GM19438 (cell line): ENCODE results near the gene NPPC.
"Not testable (repeated sequence)": the region's sequence is repeated elsewhere in the genome, so short reads cannot be mapped to it uniquely, and the experiment has no call there.

Source experiments
- ATAC-seq: cut with Tn5 transposase; IDR thresholded peaks from one replicate; pipeline ENCODE4 v1.9.1; 2021; ENCODE audit warnings: low read depth; ENCODE audit not compliant: unreplicated experiment

The NPPC gene

GRCh38 chr2:231891514-231891905 is 34.7 kb downstream of the NPPC start:
- no peak for ATAC-seq

GRCh38 chr2:231890896-231891513 is 35.2 kb downstream of the NPPC start:
- no peak for ATAC-seq

- ATAC-seq, result no peak
Observed at GRCh38 chr2:231887756-231888155, 38.4 kb downstream of the NPPC start.

- ATAC-seq, result no peak
Observed at GRCh38 chr2:231886071-231886681, 40.0 kb downstream of the NPPC start.

DNA sequence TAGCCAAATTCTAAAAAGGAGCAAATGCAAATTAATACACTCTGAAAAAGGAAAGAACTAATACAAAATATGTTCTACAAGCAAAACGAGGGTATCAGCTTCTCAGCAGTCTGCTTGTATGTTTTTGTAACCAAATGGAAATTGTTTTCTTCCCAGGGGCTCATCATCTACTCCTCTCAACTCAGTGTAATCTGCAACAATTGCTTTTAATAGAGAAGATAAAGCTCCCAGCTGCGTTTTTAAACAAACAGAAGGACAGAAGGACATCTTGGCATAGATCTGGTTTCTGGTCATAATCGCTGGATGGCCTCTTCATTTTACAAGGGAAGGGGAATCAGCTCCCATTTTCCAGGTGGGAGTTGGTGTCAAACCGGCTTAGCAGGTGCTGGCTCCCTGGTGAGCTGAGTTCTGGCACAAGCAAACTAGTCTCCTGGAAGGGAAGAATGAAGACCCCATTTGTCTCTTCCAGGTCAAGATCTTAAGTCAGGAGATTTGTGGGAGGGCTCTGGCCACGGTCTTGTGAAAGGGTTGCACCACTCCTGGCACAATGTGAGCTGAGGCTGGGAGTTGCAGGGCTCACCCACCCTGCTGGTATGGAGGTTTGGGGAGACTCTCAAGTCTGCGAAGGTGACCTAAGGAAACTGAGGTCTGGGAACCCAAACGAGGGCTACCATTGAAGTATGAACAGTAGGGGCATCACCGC is 41.6 kb downstream of the NPPC start:
- ATAC-seq, result no peak

DNA sequence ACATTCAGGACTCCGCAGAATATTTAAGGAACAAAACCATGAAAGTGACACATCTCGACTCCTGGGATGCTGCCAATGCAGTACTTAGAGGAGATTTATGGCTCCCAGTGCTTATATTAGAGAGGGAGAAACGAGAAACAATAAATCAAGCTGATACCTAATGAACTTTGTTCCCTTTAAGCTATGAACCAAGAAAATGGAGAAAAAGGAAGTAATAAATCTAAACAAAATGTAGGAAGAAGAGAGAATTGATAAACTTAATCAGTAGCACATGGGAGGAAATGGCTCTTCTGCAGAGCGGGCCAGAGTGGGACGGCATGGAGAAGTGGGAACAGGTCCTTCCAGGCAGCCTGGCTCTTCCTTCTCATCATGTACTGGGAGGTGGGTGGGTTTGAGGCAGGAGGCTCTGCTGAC is 42.7 kb downstream of the NPPC start:
- no peak for ATAC-seq

- no peak for ATAC-seq
Observed at GRCh38 chr2:231882646-231883045, 43.5 kb downstream of the NPPC start.

DNA sequence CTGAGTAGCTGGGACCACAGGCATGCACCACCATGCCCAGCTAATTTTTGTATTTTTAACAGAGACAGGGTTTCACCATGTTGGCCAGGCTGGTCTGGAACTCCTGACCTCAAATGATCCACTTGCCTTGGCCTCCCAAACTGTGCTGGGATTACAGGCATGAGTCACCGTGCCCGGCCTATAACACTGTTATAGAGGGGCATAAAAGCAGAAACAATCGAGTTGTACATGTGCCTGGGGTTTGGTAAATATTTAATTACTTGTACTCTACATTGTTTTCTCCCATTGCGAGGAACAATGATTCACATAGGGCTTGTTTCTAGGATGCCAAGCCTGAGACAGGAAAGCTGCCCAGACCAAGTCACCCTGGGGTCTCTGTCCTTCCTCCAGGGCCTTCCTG is 45.8 kb downstream of the NPPC start:
- not testable (repeated sequence) for ATAC-seq

GRCh38 chr2:231879216-231879615 is 47.0 kb downstream of the NPPC start:
- no peak for ATAC-seq

GRCh38 chr2:231877533-231878456 is 48.4 kb downstream of the NPPC start:
- ATAC-seq, result no peak

DNA sequence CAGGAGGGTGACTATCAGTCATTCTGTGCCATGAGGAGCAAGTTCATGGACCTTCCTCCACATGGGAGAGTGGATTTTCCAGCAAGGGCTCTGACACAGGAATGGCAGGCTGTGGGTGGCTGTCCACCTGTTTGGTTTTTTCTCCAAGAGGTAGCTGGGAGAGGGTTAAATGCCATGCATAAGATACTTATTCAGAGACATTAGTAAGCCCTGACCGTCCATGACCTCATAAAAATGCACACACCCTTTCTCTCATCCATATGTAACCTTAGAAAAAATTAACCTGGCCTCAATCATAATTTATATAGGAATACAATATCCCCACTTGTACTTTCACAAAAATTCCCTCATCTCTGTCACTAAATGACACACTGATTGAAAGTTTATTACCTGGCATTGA is 51.3 kb downstream of the NPPC start:
- ATAC-seq, result no peak
